IMR-90 (cell line): ENCODE data around the gene ARMC9. TPM values are rescaled to one million over a fixed set of nuclear protein-coding genes. Genes with fewer than 3 reads are reported as not detected.

Source experiments
- ATAC-seq: fragments of 200-7000 bp; cut with Tn5 transposase; 2 replicates; pipeline ENCODE4 v1.9.1; 2020; ENCODE audit warnings: low read depth, mild to moderate bottlenecking, moderate library complexity
- BruUV-seq: library from RNA; stranded (reverse); fragments of 400-500 nt; replicated peaks from 2 replicates; lab custom pipeline; 2021; lab: Mats Ljungman, UMichigan
- CTCF ChIA-PET: fragments of 300-600 bp; formaldehyde crosslinking; extraction: SDS; loops from one replicate; lab custom pipeline; 2021; ENCODE audit warnings: antibody characterized with exemption; lab: Yijun Ruan, JAX
- POLR2A ChIA-PET: fragments of 300-600 bp; sonication (Branson Sonifier 250); formaldehyde crosslinking; loops from one replicate; lab custom pipeline; 2022; ENCODE audit warnings: antibody characterized with exemption; ENCODE audit not compliant: unreplicated experiment; lab: Charles Lee
- DNase-seq: peaks from one replicate; pipeline ENCODE4 v3.0.0; 2013
- H2AFZ ChIP-seq: replicated peaks from 2 replicates; pipeline ENCODE3; 2013; ENCODE audit warnings: low read length, mild to moderate bottlenecking; ENCODE audit not compliant: poor library complexity
- H2AK5ac ChIP-seq: 2 replicates; pipeline ENCODE4 v1.6.1; 2013; ENCODE audit warnings: low read depth, low read length, inconsistent platforms
- H2AK9ac ChIP-seq: replicated peaks from 2 replicates; pipeline ENCODE3; 2013; ENCODE audit warnings: mild to moderate bottlenecking, low read depth, low read length, moderate library complexity; ENCODE audit not compliant: poor library complexity
- H2BK120ac ChIP-seq: 2 replicates; pipeline ENCODE4 v1.6.1; 2013; ENCODE audit warnings: low read depth, low read length, inconsistent platforms
- H2BK15ac ChIP-seq: 3 replicates; pipeline ENCODE4 v1.6.1; 2013; ENCODE audit warnings: low read depth, low read length, inconsistent platforms
- H2BK20ac ChIP-seq: 2 replicates; pipeline ENCODE4 v1.6.1; 2013; ENCODE audit warnings: low read depth, mild to moderate bottlenecking, inconsistent platforms, low read length, moderate library complexity
- H2BK5ac ChIP-seq: 2 replicates; pipeline ENCODE4 v1.6.1; 2013; ENCODE audit warnings: mild to moderate bottlenecking, low read depth, low read length, inconsistent platforms; ENCODE audit not compliant: poor library complexity, severe bottlenecking
- H3K14ac ChIP-seq: replicated peaks from 2 replicates; pipeline ENCODE4 v1.6.1; 2013; ENCODE audit warnings: low read depth, low read length, inconsistent platforms
- H3K18ac ChIP-seq: 2 replicates; pipeline ENCODE4 v1.6.1; 2013; ENCODE audit warnings: low read depth, low read length, control low read depth
- H3K23ac ChIP-seq: 2 replicates; pipeline ENCODE4 v1.6.1; 2013; ENCODE audit warnings: low read depth, low read length, inconsistent platforms
- H3K27ac ChIP-seq: 2 replicates; pipeline ENCODE4 v1.5.1; 2013; ENCODE audit warnings: mild to moderate bottlenecking, control low read depth, low read length; ENCODE audit not compliant: insufficient read depth
- H3K27me3 ChIP-seq: 2 replicates; pipeline ENCODE4 v1.6.1; 2013; ENCODE audit warnings: low read length; ENCODE audit not compliant: control insufficient read depth, insufficient read depth
- H3K36me3 ChIP-seq: 2 replicates; pipeline ENCODE4 v1.6.1; 2013; ENCODE audit warnings: low read length, mixed read lengths; ENCODE audit not compliant: control insufficient read depth, insufficient read depth
- H3K4ac ChIP-seq: 2 replicates; pipeline ENCODE4 v1.6.1; 2013; ENCODE audit warnings: low read depth, low read length, inconsistent platforms
- H3K4me1 ChIP-seq: 2 replicates; pipeline ENCODE4 v1.6.1; 2013; ENCODE audit warnings: low read length, mixed read lengths; ENCODE audit not compliant: control insufficient read depth, insufficient read depth
- H3K4me2 ChIP-seq: 2 replicates; pipeline ENCODE4 v1.6.1; 2013; ENCODE audit warnings: low read depth, mild to moderate bottlenecking, control low read depth, low read length, moderate library complexity
- H3K4me3 ChIP-seq: 2 replicates; pipeline ENCODE4 v1.5.1; 2013; ENCODE audit warnings: low read depth, mild to moderate bottlenecking, control low read depth, low read length, moderate library complexity; ENCODE audit not compliant: insufficient read depth
- H3K56ac ChIP-seq: 2 replicates; pipeline ENCODE4 v1.6.1; 2013; ENCODE audit warnings: low read length, inconsistent platforms; ENCODE audit not compliant: insufficient read depth; ENCODE audit errors: extremely low read depth
- H3K79me1 ChIP-seq, 2 experiments: 2 replicates each; pipeline ENCODE4 v1.6.1; 2013; ENCODE audit warnings: low read length in 2 of 2, inconsistent platforms in 1 of 2, low read depth in 1 of 2
- H3K9ac ChIP-seq: 2 replicates; pipeline ENCODE4 v1.6.1; 2013; ENCODE audit warnings: low read depth, low read length, control low read depth
- H3K9me1 ChIP-seq: 2 replicates; pipeline ENCODE4 v1.6.1; 2013; ENCODE audit warnings: low read length, inconsistent platforms; ENCODE audit not compliant: insufficient read depth
- H3K9me3 ChIP-seq: 2 replicates; pipeline ENCODE4 v1.6.1; 2013; ENCODE audit warnings: low read length; ENCODE audit not compliant: control insufficient read depth, insufficient read depth
- H4K20me1 ChIP-seq: 2 replicates; pipeline ENCODE4 v1.6.1; 2013; ENCODE audit warnings: low read length, inconsistent platforms; ENCODE audit not compliant: insufficient read depth
- H4K5ac ChIP-seq: 2 replicates; pipeline ENCODE4 v1.6.1; 2013; ENCODE audit warnings: mild to moderate bottlenecking, low read depth, low read length, control low read depth
- H4K8ac ChIP-seq, 2 experiments: 2 replicates each; pipeline ENCODE4 v1.6.1; 2013; ENCODE audit warnings: low read depth in 2 of 2, low read length in 2 of 2, control low read depth in 1 of 2, inconsistent platforms in 1 of 2
- H4K91ac ChIP-seq: 2 replicates; pipeline ENCODE4 v1.6.1; 2013; ENCODE audit warnings: low read depth, low read length, inconsistent platforms; ENCODE audit not compliant: insufficient read depth
- CHD1 ChIP-seq: IDR thresholded peaks from 2 replicates; pipeline ENCODE4 v1.6.1; 2012; ENCODE audit warnings: low read depth, low read length, improper control_type of control experiment
- MAFK ChIP-seq: IDR thresholded peaks from 2 replicates; pipeline ENCODE4 v1.6.1; 2012; ENCODE audit warnings: low read depth, low read length, improper control_type of control experiment
- MXI1 ChIP-seq: IDR thresholded peaks from 2 replicates; pipeline ENCODE4 v1.6.1; 2012; ENCODE audit warnings: low read depth, mild to moderate bottlenecking, low read length, moderate library complexity, borderline replicate concordance
- RFX5 ChIP-seq: IDR thresholded peaks from 2 replicates; pipeline ENCODE4 v1.8.0; 2012; ENCODE audit warnings: low read depth, mild to moderate bottlenecking, low read length, moderate library complexity
- SMC3 ChIP-seq: fragments of 150-350 bp; IDR thresholded peaks from 2 replicates; pipeline ENCODE4 v1.6.1; 2016; ENCODE audit warnings: low read depth, mild to moderate bottlenecking, antibody characterized with exemption, low read length, moderate library complexity
- WGBS, 2 experiments: methylation state at CpG; one replicate each; pipeline versions ENCODE4 v1.1.5 to v1.1.7; 2013; ENCODE audit warnings: missing lambda C conversion rate in 2 of 2; ENCODE audit not compliant: insufficient read length in 1 of 2; ENCODE audit errors: extremely low coverage in 2 of 2; 5-methylcytosine and 5-hydroxymethylcytosine counted together
- dilution Hi-C: fragments of 300-500 bp; cut with HindIII; formaldehyde crosslinking; loops from one replicate; pipeline ENCODE4 v1.14.3; 2018; ENCODE audit warnings: low sequenced_read_pairs; ENCODE audit not compliant: unreplicated experiment
- in situ Hi-C: fragments of 300-500 bp; cut with MboI; formaldehyde crosslinking; loops from 3 replicates; pipeline ENCODE4 v1.14.3; 2019; ENCODE audit warnings: low sequenced_read_pairs, inconsistent platforms, mixed read lengths
- intact Hi-C: fragments of 100-400 bp; cut with micrococcal nuclease; formaldehyde crosslinking; loops from 2 replicates; pipeline ENCODE4 v1.10.0; 2022
- polyA plus RNA-seq, 3 experiments: library from polyadenylated mRNA; depleted of rRNA; stranded (reverse); fragments of >200 nt; gene quantifications; 2 replicates each; pipeline ENCODE4 v1.2.3, GENCODE V29; 2012; ENCODE audit warnings: low replicate concordance in 1 of 3
- total RNA-seq: library from RNA; depleted of rRNA; stranded (reverse); fragments of >200 nt; gene quantifications from 2 replicates; pipeline ENCODE4 v1.2.3, GENCODE V29; 2012
- TF ChIP-seq, protein P1 (sequence below): fragments of 150-350 bp; IDR thresholded peaks from 2 replicates; pipeline ENCODE4 v1.6.1; 2016; ENCODE audit warnings: low read depth, mild to moderate bottlenecking, low read length, moderate library complexity, borderline replicate concordance
- TF ChIP-seq, protein P2 (sequence below): fragments of 150-350 bp; IDR thresholded peaks from 2 replicates; pipeline ENCODE4 v1.6.1; 2017; ENCODE audit warnings: mild to moderate bottlenecking, antibody characterized with exemption, low read length, low read depth

The ARMC9 gene
- total and polyA plus RNA-seq, 2 of the 4 experiments (the other 2 are of a cell fraction), result 36.0 to 46.6 TPM

DNA sequence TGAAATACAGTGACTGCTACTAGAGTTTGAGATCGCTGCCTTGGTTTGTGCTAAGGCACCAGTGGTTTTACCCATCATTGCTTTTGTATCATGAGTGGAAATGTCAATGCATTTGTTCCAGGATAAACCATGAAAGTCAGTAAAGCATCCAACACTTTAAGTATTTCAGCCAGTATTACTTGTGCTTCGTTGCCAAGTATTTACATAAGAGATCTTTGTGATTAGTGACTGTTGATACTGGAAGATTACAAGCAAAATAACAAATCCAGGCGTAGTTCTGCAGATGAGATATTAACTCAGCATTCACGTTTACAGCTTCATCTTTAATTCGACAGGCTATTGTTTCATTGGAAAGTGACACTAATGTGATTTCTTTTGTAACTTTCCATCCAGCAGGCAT is 106.8 kb downstream of the ARMC9 start:
- Histone ChIP-seq H3K9me3 (no peaks in the 10 kb centered on the region), H4K20me1 (no peaks in the 10 kb centered on the region; the same call in 1 of the 2 replicates), H2BK20ac (no peak overlapping the region), H3K23ac (no peak overlapping the region), H2BK120ac (no peak overlapping the region), H3K4ac (no peak overlapping the region), H2BK15ac (no peak overlapping the region), H2AK9ac (no peak overlapping the region), H3K14ac (no peak overlapping the region), H2BK5ac (no peak overlapping the region), H3K27me3 (no peaks in the 10 kb centered on the region), H3K9me1 (no peaks in the 10 kb centered on the region; the same call in 1 of the 2 replicates), H3K36me3 (peaks cover 15% of the 10 kb centered on the region), H4K91ac (no peak overlapping the region), H3K4me1 (no peaks in the 10 kb centered on the region), H3K27ac (no peak overlapping the region), H3K18ac (no peak overlapping the region), H3K4me2 (no peak overlapping the region), H3K79me1 (0 out of 4 replicates have a peak, but pooled peaks cover 0 to 5% of the 10 kb centered on the region in 2 experiments), H3K56ac (no peak overlapping the region), H2AK5ac (no peak overlapping the region), H3K9ac (no peak overlapping the region), H2AFZ (no peak overlapping the region), H3K4me3 (no peak overlapping the region), H4K8ac (no peak overlapping the region), H4K5ac (no peak overlapping the region)
- no TSS peak for BruUV-seq
- DNase-seq (no peak), ATAC-seq (no peak)
- dilution Hi-C loops, result no loop called here
- ChIA-PET CTCF (no interaction called here), POLR2A (no interaction called here)
- in situ Hi-C loops, result no loop called here
- intact Hi-C loops, result no loop called here
- no CpG with 5 or more reads among the region's 5 CpGs for WGBS, 2 experiments
- TF ChIP-seq, protein P1, sequence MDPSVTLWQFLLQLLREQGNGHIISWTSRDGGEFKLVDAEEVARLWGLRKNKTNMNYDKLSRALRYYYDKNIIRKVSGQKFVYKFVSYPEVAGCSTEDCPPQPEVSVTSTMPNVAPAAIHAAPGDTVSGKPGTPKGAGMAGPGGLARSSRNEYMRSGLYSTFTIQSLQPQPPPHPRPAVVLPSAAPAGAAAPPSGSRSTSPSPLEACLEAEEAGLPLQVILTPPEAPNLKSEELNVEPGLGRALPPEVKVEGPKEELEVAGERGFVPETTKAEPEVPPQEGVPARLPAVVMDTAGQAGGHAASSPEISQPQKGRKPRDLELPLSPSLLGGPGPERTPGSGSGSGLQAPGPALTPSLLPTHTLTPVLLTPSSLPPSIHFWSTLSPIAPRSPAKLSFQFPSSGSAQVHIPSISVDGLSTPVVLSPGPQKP, result no peak
- TF ChIP-seq MAFK (no peak), CHD1 (no peak), MXI1 (no peak), RFX5 (no peak), SMC3 (no peak)
- TF ChIP-seq, protein P2, sequence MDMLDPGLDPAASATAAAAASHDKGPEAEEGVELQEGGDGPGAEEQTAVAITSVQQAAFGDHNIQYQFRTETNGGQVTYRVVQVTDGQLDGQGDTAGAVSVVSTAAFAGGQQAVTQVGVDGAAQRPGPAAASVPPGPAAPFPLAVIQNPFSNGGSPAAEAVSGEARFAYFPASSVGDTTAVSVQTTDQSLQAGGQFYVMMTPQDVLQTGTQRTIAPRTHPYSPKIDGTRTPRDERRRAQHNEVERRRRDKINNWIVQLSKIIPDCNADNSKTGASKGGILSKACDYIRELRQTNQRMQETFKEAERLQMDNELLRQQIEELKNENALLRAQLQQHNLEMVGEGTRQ, result no peak
